ENCODE results near the gene GOLGA6L10. TPM values are rescaled to one million over a fixed set of nuclear protein-coding genes. Genes with fewer than 3 reads are reported as not detected.

The GOLGA6L10 gene
- total RNA-seq, 4 donors from 2014 or later, result 0.41 to 1.5 (median 0.46) TPM

- in situ Hi-C loops (cut with MboI; ENCODE audit: low sequenced_read_pairs in 4 of 4), result no loop called here
- no peak for TF ChIP-seq POLR2A (IDR thresholded peaks at IDR 0.05)
- TF ChIP-seq CTCF (IDR thresholded peaks at IDR 0.05 in 4 of 5, conservative IDR thresholded peaks at IDR 0.05 in 1 of 5), result no peak
- Histone ChIP-seq H3K36me3 (no peaks in the 10 kb centered on the region), H3K4me3 (no peak overlapping the region), H3K4me1 (peaks cover 0 to 4% of the 10 kb centered on the region in 2 donors), H3K27ac (no peak overlapping the region), H3K9me3 (no peaks in the 10 kb centered on the region), H3K27me3 (no peaks in the 10 kb centered on the region)
- DNase-seq (no peak), ATAC-seq (no peak)
- intact Hi-C loops (cut with DNase I; ENCODE audit: low total_unique reads), result no loop called here
Observed at GRCh38 chr15:82305621-82306048, 43.6 kb downstream of the GOLGA6L10 start.

- in situ Hi-C loops (cut with MboI; ENCODE audit: low sequenced_read_pairs in 4 of 4), result no loop called here
- TF ChIP-seq CTCF (IDR thresholded peaks at IDR 0.05 in 4 of 5, conservative IDR thresholded peaks at IDR 0.05 in 1 of 5) (no peak), POLR2A (IDR thresholded peaks at IDR 0.05) (no peak)
- Histone ChIP-seq H3K36me3 (no peaks in the 10 kb centered on the region), H3K9me3 (no peaks in the 10 kb centered on the region), H3K27me3 (no peaks in the 10 kb centered on the region), H3K27ac (no peak overlapping the region), H3K4me3 (no peak overlapping the region), H3K4me1 (peaks cover 0 to 5% of the 10 kb centered on the region in 2 donors)
- no peak for DNase-seq
- intact Hi-C loops (cut with DNase I; ENCODE audit: low total_unique reads), result no loop called here
- no peak for ATAC-seq
Observed at GRCh38 chr15:82304778-82305090, 44.5 kb downstream of the GOLGA6L10 start.

- H3K4me1 ChIP-seq, result peaks cover 0 to 5% of the 10 kb centered on the region in 2 donors
- no peaks in the 10 kb centered on the region for H3K27me3 ChIP-seq
- no peak overlapping the region for H3K27ac ChIP-seq
- ATAC-seq, result no peak
- DNase-seq, result no peak
- in situ Hi-C loops (cut with MboI; ENCODE audit: low sequenced_read_pairs in 4 of 4), result no loop called here
- H3K36me3 ChIP-seq, result no peaks in the 10 kb centered on the region
- no peak for TF ChIP-seq CTCF (IDR thresholded peaks at IDR 0.05 in 4 of 5, conservative IDR thresholded peaks at IDR 0.05 in 1 of 5)
- no peak for TF ChIP-seq POLR2A (IDR thresholded peaks at IDR 0.05)
- no peaks in the 10 kb centered on the region for H3K9me3 ChIP-seq
- no peak overlapping the region for H3K4me3 ChIP-seq
- intact Hi-C loops (cut with DNase I; ENCODE audit: low total_unique reads), result no loop called here
Observed at GRCh38 chr15:82303956-82304777, 45.1 kb downstream of the GOLGA6L10 start.

GRCh38 chr15:82301296-82302016, 47.8 kb downstream of the GOLGA6L10 start:
- Histone ChIP-seq H3K36me3 (no peaks in the 10 kb centered on the region), H3K27ac (no peak overlapping the region), H3K4me3 (no peak overlapping the region), H3K9me3 (no peaks in the 10 kb centered on the region), H3K4me1 (peaks cover 0 to 5% of the 10 kb centered on the region in 2 donors), H3K27me3 (peaks cover 0 to 3% (median 0%) of the 10 kb centered on the region in 3 donors)
- ATAC-seq (no peak), DNase-seq (no peak)
- TF ChIP-seq POLR2A (IDR thresholded peaks at IDR 0.05) (no peak), CTCF (IDR thresholded peaks at IDR 0.05 in 4 of 5, conservative IDR thresholded peaks at IDR 0.05 in 1 of 5) (no peak)
- intact Hi-C loops (cut with DNase I; ENCODE audit: low total_unique reads) (no loop called here), in situ Hi-C loops (cut with MboI; ENCODE audit: low sequenced_read_pairs in 4 of 4) (no loop called here)
